ENCODE results near the gene PTPRO.

GRCh38 chr12:15600223-15600935 lies 278.1 kb downstream of the PTPRO start:
- TF ChIP-seq, protein P1, sequence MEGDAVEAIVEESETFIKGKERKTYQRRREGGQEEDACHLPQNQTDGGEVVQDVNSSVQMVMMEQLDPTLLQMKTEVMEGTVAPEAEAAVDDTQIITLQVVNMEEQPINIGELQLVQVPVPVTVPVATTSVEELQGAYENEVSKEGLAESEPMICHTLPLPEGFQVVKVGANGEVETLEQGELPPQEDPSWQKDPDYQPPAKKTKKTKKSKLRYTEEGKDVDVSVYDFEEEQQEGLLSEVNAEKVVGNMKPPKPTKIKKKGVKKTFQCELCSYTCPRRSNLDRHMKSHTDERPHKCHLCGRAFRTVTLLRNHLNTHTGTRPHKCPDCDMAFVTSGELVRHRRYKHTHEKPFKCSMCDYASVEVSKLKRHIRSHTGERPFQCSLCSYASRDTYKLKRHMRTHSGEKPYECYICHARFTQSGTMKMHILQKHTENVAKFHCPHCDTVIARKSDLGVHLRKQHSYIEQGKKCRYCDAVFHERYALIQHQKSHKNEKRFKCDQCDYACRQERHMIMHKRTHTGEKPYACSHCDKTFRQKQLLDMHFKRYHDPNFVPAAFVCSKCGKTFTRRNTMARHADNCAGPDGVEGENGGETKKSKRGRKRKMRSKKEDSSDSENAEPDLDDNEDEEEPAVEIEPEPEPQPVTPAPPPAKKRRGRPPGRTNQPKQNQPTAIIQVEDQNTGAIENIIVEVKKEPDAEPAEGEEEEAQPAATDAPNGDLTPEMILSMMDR (IDR thresholded peaks at IDR 0.05) = no peak
- no peak for TF ChIP-seq ZFX (IDR thresholded peaks at IDR 0.05; ENCODE audit: borderline replicate concordance)
